GM18498 (cell line): Measurements from ENCODE around the gene TMEM269.
A peak's percentile ranks its signal among the peaks of the same experiment; 100 is the strongest.
"Not testable (repeated sequence)": the region's sequence is repeated elsewhere in the genome, so short reads cannot be mapped to it uniquely, and the experiment has no call there.

Experiments used
- ATAC-seq: cut with Tn5 transposase; IDR thresholded peaks from one replicate; pipeline ENCODE4 v1.9.1; 2021; ENCODE audit warnings: mild to moderate bottlenecking, moderate library complexity; ENCODE audit not compliant: unreplicated experiment

The TMEM269 gene

DNA sequence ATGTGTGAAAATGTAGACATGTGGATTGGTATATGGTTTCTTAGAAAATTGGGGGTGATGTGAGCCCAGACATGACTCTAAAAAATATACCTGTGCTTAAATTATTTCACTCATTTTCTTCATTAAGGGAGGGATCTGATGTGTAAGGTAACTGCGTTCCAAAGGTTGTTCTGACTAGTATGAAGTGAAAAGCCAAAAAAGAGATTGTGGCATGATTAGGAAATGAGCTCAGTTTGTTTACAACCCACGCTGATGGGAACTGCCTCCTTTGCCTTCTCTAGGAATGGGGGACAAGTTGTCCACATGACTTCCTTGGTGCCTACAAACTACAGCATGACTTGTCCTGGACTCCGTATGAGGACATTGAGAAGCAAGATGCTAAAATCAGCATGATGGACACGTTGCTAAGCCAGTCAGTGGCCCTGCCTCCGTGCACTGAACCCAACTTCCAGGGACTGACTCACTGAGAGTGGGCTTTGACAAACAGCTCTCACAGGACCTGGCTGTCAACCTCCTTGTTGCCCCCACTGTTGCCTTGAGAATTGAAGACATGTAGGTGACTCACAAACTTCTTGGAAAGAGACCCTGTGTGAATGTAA, 9.8 kb upstream of the TMEM269 start:
- no peak for ATAC-seq

DNA sequence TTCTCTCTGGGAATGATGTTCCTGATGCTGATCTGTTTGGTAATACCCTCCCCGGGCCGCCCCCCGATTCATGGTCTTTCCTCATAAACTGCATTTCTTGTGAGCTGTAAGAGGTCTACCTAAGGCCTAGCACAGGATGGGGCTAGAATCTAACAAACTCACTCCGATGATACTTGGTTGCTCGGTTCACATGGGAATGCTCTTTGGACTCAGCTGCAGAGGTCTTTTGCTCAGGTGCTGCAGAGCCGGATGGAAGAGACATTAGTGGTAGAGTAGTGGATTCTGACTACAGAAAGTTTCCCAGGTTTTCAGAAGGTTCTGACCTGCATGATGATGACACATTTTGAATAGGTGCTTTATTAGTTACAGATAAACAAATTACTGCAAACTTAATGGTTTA, 8.3 kb upstream of the TMEM269 start:
- ATAC-seq, result no peak

DNA sequence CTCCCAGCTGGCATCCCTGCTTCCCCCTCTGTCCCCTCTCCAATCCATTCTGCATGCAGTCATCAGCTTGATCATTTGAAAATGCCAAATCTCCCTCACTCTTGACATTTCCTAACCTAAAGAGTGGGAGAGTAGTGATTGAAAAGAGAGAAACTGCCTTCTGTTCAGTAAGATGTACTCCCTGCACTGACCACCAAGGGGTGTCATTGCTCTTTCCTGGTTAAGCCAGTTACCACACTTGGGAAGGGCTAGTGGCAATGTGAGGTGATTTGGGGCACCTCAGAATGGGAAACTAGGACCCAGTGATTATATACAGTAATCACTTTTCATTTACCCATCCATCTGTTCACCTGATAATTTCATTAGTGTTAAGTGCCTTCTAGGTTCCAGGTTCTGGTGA, 6.9 kb upstream of the TMEM269 start:
- no peak for ATAC-seq

DNA sequence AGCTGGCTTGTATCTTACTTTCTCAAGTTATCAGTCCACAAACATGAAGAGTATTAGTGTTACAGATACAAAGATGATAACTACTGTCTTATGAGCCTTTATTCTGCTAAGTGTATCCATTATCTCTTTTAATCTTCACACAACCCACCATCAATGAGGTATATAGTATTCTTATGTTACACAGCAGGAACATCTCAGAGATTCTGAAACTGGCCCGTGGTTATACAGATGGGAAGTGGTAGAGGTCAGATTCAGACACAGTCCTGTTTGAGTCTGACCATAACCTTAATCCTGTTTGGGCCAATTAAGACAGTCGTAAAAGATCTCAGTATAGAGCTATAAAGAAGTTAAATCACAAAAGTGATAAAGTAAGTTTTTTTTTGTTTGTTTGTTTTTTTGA, 5.1 kb upstream of the TMEM269 start:
- ATAC-seq, result no peak

DNA sequence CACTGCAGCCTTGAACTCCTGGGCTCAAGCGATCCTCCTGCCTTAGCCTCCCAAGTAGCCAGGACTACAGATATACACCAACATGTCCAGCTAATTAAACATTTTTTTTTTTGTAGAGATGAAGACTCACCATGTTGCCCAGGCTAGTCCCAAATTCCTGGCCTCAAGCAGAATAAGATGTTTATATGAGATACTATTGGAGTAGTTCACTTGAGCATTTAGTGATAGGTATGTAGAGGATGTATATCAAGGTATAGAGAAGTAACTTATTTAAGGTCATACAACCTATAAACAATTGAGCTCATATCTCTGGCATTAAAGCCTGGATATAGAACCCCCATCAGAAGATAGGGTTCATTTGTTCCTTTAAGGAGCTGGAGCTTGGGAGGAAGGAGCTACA, 4.6 kb upstream of the TMEM269 start:
- ATAC-seq, result no peak

DNA sequence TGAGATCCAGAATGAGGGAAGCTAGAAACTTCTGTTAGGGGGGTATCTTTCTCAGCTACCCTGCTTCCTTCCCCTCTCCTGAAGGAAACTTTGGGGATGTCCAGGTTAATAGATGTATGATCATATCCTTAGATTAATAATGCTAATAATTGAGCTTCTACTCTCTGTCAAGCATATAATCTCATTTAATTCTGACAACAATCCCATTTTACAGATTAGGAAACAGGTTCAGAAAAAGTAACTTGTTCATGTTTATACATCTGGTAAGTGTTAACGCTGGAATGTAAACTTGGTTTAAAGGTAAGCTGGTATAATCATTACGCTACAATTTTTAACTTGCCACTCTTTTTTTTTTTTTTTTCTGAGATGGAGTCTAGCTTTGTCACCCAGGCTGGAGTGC, 1.7 kb upstream of the TMEM269 start:
- no peak for ATAC-seq

DNA sequence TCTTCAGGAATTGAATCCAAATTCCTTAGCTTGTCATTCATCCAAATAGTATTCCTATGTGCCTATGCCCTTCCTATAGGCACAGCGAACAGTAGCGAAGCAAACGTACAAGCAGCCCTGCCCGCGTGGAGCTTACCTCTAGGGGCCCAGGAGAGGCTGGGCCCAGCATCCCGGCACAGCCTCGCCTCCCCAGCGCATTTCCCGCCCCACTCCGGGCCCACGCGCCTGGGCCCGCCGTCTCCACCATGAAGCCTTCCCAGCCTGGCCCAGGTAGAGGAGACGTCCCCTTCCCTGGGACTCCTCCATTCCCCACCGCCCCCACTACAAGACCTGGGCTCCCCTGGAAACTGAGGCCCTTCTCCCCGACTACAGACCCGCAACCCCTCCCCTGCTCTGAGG, 245 bp upstream of the TMEM269 start:
- ATAC-seq, result no peak

DNA sequence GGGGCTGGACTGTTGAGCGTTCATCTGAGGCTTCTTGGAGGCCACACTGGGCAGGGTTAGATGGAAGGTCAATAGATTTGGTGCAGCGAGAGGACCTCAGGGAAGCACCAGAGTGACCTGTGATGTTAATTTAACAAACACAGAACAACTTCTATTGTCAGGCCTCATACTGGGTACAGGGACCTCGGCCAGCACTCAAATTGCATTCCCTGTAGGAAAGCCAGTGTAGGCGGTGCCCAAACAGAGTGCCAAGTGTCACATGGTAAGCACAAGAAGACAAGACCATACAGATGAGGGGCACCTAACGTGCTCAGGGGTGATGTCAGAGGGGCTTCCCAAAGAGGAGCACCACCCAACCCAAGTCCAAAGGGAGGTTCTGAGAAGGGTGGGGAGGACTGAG, 1.3 kb downstream of the TMEM269 start:
- no peak for ATAC-seq

DNA sequence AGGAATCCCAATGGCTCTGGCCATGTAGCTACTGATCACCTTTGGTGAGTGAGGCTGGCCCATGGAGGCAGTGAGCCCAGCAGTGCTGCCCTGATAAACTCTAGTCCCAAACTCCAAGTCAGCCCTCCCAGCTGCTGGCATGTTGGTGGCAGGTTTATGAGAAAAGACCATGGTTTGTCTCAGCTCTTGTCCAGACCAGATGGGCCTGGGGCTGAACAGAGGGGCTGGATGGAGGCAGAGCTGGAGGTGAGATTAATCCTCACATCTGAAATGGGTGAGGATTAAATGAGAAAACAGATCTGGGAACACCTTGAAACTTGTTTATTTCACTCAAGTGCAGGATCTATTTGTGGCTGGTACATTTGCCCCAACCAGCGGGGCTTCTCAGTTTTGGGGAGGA, 3.2 kb downstream of the TMEM269 start:
- no peak for ATAC-seq

DNA sequence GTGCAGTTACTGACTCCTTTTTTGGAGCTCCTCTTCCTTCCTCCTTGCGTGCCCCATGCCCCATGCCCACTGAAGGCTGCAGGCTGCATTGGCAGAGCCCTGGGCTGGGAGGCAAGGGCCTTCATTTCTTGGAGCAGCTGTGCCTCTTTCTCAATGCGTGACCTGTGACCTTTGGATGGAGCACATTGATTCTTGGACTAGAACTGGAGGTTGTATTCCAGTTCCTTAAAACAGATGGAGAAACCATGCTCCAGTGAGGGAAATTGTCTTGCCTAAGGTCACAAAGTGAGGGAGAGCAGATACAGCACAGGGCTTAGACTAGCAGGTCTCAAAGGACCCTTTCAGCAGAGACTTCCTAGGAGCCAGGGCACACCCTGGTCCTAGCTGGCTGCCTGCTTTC, 9.0 kb downstream of the TMEM269 start:
- no peak for ATAC-seq

DNA sequence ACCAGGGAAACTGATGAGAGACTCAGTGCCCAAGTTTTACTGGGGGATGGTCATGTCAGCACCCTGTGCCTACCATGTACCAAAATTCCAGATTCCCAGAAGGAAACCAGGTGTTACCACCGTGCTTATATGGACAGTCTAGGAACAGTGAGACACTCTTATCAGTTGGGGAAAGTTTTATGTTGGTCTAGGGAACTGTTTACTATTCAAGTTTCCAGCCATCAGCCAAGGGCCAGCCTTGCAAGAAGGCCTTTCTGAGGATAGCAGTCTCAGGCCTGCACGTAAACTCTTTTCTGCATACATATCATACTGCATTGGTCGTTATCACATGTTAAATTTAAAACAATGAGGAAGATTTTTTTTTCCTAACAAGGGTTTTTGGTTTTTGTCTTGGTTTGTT, 12.6 kb downstream of the TMEM269 start:
- ATAC-seq, result no peak

DNA sequence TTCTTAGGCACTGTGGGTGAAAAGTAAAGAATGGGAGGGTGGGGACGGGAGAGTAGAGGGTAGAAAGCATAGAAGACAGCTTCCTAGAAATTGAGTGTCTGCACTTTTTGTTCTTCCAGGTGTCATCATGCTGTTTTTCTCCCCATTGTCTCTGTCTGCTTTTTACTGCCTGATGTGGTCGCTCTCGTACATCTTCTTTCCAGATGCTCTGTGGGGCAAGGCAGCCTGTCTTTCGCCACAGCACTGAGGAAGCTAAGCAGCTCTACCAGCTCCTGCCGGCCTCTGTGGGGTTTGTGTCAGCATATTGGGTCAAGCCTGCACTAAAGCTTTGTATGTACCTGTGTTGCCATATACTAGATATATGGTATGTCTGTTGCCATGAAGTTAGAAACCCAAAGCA, 13.2 kb downstream of the TMEM269 start:
- no peak for ATAC-seq

DNA sequence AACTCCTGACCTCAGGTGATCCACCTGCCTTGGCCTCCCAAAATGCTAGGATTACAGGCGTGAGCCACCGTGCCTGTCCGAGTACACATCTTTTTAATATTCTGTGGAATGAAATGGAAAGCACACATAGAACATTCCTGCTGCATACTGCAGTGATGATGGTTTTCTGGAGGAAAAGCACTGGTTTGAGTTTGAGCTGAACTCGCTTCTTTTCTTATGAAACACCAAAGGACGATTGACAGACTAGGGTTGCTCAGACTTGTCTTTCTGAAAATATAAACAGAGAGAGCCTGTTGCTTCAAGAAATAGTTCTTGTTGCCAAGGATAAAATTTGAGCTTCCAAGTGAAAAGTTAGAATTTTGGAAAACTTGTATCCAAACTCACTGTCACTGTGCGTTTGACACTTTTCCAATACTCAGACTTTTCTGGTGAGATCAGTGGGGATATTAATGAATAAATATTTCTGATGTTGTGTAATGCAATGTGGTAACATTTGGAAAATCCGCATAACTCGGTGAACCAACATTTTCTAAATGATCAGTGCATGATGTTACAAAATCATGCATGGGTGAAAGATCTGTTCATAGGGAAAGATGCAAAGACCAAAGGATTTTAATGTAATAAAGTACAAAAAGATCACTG, 17.2 kb downstream of the TMEM269 start:
- ATAC-seq, result no peak

DNA sequence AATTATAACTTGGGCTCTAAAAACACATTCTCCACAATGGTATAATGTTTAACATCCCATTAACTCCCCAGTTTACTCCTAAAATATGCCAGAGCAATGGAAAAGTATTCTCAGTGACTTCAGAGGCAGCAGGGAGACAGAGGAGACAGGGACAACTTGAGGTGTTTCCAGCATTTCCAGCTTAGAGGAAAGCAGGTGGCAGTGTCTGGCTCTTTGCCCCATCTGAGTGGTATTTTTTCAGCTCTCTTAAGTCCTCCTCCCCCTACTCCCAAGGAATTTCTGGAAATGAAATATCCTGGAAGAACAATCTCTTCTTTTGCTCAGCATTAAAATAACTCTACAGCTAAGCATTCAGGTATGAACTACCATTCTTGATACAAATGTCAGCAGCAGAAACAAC, 21.4 kb downstream of the TMEM269 start:
- no peak for ATAC-seq

DNA sequence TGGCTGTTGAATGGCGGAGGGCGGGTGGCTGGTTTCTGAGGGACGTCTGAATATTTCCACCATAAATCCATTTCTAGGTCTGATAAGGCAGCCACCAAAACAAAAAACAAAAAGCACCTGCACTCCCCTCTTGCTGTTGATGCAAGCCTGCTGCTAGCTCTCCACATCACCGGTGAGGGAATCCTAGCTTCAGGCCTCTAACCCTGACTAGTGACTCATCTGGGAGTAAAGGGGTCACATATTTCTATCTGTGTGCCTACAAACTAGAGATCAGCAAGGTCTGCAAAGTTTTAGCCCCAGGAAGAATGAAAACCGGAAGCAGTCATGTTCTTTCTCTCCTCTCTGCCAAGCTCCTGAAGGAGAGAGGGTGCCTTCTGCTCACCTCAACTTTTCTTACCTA, 21.8 kb downstream of the TMEM269 start:
- no peak for ATAC-seq

DNA sequence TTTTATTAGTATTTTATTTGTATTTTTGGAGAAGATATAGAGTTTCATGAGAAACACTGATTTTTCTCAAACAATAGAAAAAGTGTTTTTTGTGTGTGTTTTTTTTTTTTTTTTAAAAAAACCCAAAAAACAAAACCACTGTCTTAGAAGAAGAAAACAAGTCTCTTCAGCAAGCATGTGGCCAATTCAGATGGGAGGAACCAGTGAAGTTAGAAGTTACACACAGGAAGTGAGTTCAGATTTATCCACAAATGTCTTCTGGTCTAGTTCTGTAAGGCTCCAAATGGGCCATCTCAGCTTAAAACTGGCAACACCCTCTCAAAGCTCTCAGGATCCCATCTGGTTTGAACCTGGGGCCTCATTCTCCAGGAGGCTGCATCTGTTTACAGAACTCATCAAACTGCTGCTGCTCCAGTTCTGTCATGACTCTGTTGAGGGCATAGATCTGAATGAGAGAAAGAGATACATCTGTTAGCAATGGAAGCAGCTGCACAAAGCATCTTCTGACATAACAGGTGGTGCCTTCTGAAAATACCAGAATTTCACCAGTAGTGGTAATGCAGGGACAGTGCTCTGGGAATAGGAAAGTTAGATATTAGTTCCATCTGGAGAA, 22.4 kb downstream of the TMEM269 start:
- ATAC-seq, result no peak

DNA sequence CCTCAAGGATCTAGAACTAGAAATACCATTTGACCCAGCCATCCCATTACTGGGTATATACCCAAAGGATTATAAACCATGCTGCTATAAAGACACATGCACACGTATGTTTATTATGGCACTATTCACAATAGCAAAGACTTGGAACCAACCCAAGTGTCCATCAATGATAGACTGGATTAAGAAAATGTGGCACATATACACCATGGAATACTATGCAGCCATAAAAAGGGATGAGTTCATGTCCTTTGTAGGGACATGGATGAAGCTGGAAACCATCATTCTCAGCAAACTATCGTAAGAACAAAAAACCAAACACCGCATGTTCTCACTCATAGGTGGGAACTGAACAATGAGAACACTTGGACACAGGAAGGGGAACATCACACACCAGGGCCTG, 30.0 kb downstream of the TMEM269 start:
- not testable (repeated sequence) for ATAC-seq

DNA sequence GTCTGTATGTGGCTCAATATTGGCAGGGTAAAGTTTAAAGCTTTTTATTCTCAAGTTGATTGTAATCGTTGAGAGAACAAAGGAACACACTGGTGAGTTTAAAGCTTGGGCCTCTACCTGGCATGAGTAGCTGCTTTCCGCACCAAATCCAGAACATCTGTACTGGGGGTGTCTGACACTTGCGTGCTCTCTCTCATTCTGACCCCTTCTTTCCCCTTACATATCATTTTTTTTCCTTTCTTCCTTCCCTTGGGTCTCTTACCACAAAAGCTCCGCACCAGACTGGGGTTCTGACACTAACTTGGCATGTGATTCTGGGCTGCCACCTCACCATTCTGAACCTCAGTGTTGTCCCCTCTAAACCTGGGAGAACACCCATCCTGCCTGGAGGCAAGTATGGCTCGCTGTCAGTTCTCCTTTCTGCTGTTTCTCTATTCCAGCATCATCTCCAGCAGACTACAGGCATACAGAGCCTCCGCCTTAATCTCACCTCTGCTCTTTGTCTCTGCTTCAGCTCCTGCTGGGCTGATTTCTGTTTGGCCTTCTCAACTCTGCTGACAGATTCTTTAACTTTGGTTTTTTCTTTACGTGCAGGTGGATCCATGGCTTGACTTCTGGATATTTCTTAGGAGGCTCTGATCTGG, 31.3 kb downstream of the TMEM269 start:
- ATAC-seq, result no peak

DNA sequence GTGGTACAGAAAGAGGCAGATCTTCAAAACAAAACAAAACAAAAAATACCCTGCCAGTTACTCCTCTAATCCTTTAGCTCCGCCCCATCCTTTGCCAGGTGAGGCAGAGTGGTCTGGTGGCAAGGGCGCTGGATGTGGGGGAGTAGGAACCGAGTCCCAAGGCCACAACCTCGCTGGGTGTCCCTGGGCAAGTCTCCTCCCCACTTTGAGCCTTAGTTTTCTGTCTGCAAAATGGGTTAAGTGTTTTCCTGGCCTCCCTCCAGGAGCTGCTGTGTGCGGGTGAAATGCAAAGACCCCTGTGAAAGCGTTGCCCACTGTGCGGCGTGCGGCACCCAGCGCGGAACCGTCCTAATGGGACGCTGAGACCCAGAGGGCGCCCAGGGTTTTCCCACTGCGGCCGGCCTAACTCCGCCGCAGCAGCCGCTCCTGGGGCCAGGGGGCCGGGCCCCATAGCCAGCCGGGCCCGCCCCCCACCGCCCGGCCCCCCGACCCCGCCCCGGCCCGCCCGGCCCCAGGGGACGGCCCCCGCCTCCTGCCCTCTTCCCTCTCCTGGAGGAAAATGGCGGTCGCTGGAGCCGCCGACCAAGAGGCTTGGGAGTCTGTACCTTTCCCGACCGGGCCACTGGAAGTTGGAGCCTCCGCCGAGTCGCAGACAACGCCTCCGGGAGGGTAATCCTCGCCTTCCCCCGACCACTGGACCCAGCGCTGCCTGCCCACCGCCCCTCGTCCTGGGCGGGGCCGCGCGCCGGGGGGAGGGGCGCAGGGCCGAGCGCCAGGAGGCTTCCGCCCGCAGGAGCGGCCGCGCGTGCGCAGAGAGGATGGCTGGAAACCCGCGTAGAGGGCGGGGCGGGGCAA, 32.0 kb downstream of the TMEM269 start, which contains the start of the genes ERMAP and SVBP:
TSS of gene ERMAP (plus strand) at position 538 of the 855 bp plus-strand sequence. CDS start 13,327 bp downstream, outside the sequence.
TSS of gene SVBP (minus strand) at position 813 of the 855 bp plus-strand sequence. CDS start 853 bp downstream, outside the sequence.
- ATAC-seq, result peak; percentile 90

DNA sequence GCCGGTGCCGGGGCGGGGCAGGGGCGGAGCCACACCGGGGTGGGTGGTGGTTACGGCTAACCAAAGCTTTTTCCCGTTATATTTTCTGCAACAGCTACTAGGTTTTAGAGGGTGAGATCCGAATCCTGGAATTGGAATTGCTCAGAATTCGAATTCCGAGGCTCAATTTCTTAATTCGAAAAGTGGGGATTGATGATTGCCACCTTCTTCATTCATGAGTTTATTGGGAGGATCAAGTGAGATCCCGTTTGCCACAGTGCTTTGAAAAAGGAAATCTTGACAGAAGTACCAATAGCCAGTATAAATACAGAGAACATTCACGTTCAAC, 32.6 kb downstream of the TMEM269 start:
- ATAC-seq, result no peak

DNA sequence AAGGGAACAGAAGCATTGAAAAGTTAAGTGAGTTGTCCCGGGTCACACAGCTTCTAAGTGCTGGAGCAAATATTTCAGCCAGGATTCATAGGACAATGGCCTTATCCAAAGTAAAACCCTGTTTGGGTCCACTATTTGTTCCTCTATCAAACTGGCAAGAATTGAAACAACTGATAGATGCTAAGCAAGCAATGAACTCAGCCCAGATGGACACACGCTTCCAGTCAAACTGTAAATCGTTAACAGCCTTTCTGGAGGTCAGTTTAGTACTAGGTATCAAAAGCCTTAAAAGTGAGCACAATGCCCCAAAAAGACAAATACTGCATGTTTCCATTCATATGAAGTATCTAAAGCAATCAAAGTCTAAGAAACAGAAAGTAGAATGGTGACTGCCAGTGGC, 33.2 kb downstream of the TMEM269 start:
- ATAC-seq, result no peak
